Endothelial cell of umbilical vein (primary cell): ENCODE results near the gene TMEFF2. TPM values are rescaled to one million over a fixed set of nuclear protein-coding genes. Genes with fewer than 3 reads are reported as not detected.

Source experiments
- BruUV-seq: library from RNA; stranded (reverse); fragments of 400-500 nt; replicated peaks from 2 replicates; lab custom pipeline; 2021; lab: Mats Ljungman, UMichigan
- CTCF ChIA-PET: fragments of 300-600, 350-600 bp; sonication (Branson Sonifier 250); formaldehyde crosslinking; loops from one replicate; lab custom pipeline; 2021; ENCODE audit warnings: antibody characterized with exemption, inconsistent platforms; lab: Charles Lee
- POLR2A ChIA-PET: fragments of 300-600, 350-600 bp; sonication (Branson Sonifier 250); formaldehyde crosslinking; loops from one replicate; lab custom pipeline; 2021; ENCODE audit warnings: antibody characterized with exemption, inconsistent platforms; lab: Charles Lee
- DNase-seq: peaks from one replicate; pipeline ENCODE4 v3.0.0-alpha.2; 2011; ENCODE audit warnings: low read depth, low spot score
- FAIRE-seq: peaks from 2 replicates; lab custom pipeline; 2011; peaks lifted over from hg19 to GRCh38; lab: Jason Lieb, UNC
- H2AFZ ChIP-seq: 2 replicates; pipeline ENCODE4 v1.6.0; 2012; ENCODE audit warnings: low read depth, low read length, control low read depth, inconsistent platforms
- H3K27ac ChIP-seq: 2 replicates; pipeline ENCODE4 v1.5.1; 2011; ENCODE audit warnings: low read depth, mild to moderate bottlenecking, control low read depth, low read length, moderate library complexity; ENCODE audit not compliant: insufficient read depth
- H3K27me3 ChIP-seq, 2 experiments: 2 replicates each; pipeline versions ENCODE4 v1.6.0 to v1.6.1; 2011; ENCODE audit warnings: low read length in 2 of 2, mixed read lengths in 1 of 2; ENCODE audit not compliant: control insufficient read depth in 2 of 2, insufficient read depth in 2 of 2
- H3K36me3 ChIP-seq, 2 experiments: 2 replicates in 1 of 2; 3 replicates in 1 of 2; pipeline ENCODE4 v1.5.1; 2011; ENCODE audit warnings: low read length in 2 of 2, mild to moderate bottlenecking in 1 of 2, moderate library complexity in 1 of 2; ENCODE audit not compliant: control insufficient read depth in 2 of 2, insufficient read depth in 2 of 2; ENCODE audit errors: extremely low read depth in 1 of 2
- H3K4me1 ChIP-seq: 3 replicates; pipeline ENCODE4 v1.5.1; 2011; ENCODE audit warnings: mild to moderate bottlenecking, low read length; ENCODE audit not compliant: control insufficient read depth, insufficient read depth; ENCODE audit errors: extremely low read depth
- H3K4me2 ChIP-seq: 2 replicates; pipeline ENCODE4 v1.6.1; 2011; ENCODE audit warnings: low read length, control low read depth, mixed read lengths; ENCODE audit not compliant: insufficient read depth
- H3K4me3 ChIP-seq, 3 experiments: fragments of 200-600 bp in 1 of 3; sonication (generic), shearing (Covaris generic) in 1 of 3; replicated peaks in 1 of 3; 2 replicates each; pipeline ENCODE4 v1.5.1; 2011 to 2016; ENCODE audit warnings: control low read depth in 3 of 3, low read length in 3 of 3, mild to moderate bottlenecking in 2 of 3, inconsistent platforms in 1 of 3, low read depth in 1 of 3, moderate library complexity in 1 of 3; ENCODE audit not compliant: insufficient read depth in 1 of 3
- H3K79me2 ChIP-seq: 2 replicates; pipeline ENCODE4 v1.6.0; 2012; ENCODE audit warnings: low read length, inconsistent platforms; ENCODE audit not compliant: control insufficient read depth, insufficient read depth
- H3K9ac ChIP-seq: replicated peaks from 2 replicates; pipeline ENCODE3; 2011; ENCODE audit warnings: low read length, control low read depth; ENCODE audit not compliant: insufficient read depth; ENCODE audit errors: extremely low read depth
- H3K9me1 ChIP-seq: replicated peaks from 3 replicates; pipeline ENCODE4 v1.6.0; 2011; ENCODE audit warnings: mild to moderate bottlenecking, low read length; ENCODE audit not compliant: control insufficient read depth, insufficient read depth; ENCODE audit errors: extremely low read depth
- H3K9me3 ChIP-seq: replicated peaks from 2 replicates; pipeline ENCODE4 v1.5.1; 2012; ENCODE audit warnings: low read length, inconsistent platforms; ENCODE audit not compliant: control insufficient read depth, insufficient read depth
- H4K20me1 ChIP-seq: replicated peaks from 2 replicates; pipeline ENCODE3; 2011; ENCODE audit warnings: mild to moderate bottlenecking, low read length; ENCODE audit not compliant: control insufficient read depth, insufficient read depth; ENCODE audit errors: extremely low read depth
- EZH2 ChIP-seq: IDR thresholded peaks from 2 replicates; pipeline ENCODE4 v1.6.1; 2012; ENCODE audit warnings: borderline replicate concordance, low read depth, mild to moderate bottlenecking, moderate library complexity, low read length, inconsistent platforms; ENCODE audit not compliant: severe bottlenecking
- FOS ChIP-seq: IDR thresholded peaks from 2 replicates; pipeline ENCODE4 v1.6.1; 2011; ENCODE audit warnings: mild to moderate bottlenecking, low read length, moderate library complexity, borderline replicate concordance; ENCODE audit not compliant: insufficient read depth
- GATA2 ChIP-seq: IDR thresholded peaks from 2 replicates; pipeline ENCODE4 v1.7.0; 2011; ENCODE audit warnings: low read depth, mild to moderate bottlenecking, moderate library complexity, mixed read lengths, low read length; ENCODE audit not compliant: insufficient read length, insufficient read depth
- JUN ChIP-seq: IDR thresholded peaks from 2 replicates; pipeline ENCODE4 v1.6.1; 2011; ENCODE audit warnings: borderline replicate concordance, low read depth; ENCODE audit not compliant: insufficient read length, insufficient read depth
- MYC ChIP-seq: IDR thresholded peaks from one replicate; pipeline ENCODE4 v1.6.1; 2011; ENCODE audit warnings: mild to moderate bottlenecking, low read depth, low read length
- POLR2A ChIP-seq: IDR thresholded peaks from 2 replicates; pipeline ENCODE4 v1.6.1; 2012; ENCODE audit warnings: low read depth, mild to moderate bottlenecking, control low read depth, low read length
- POLR2AphosphoS5 ChIP-seq: IDR thresholded peaks from 2 replicates; pipeline ENCODE4 v1.6.1; 2012; ENCODE audit warnings: low read depth, mild to moderate bottlenecking, control low read depth, low read length, moderate library complexity; ENCODE audit not compliant: insufficient read depth
- dilution Hi-C: fragments of 300-500 bp; cut with MboI; formaldehyde crosslinking; loops from one replicate; pipeline ENCODE4 v1.15.0; 2019; ENCODE audit warnings: low sequenced_read_pairs; ENCODE audit not compliant: extremely low pct_ligation_motif_present
- intact Hi-C: fragments of 100-400 bp; cut with micrococcal nuclease; formaldehyde crosslinking; loops from one replicate; pipeline ENCODE4 v1.10.0; 2022
- polyA plus RNA-seq, 4 experiments: library from polyadenylated mRNA; depleted of rRNA in 3 of 4; stranded (reverse) in 3 of 4; unstranded in 1 of 4; fragments of >200 nt; gene quantifications; 2 replicates each; pipeline versions ENCODE4 v1.2.1 to v1.2.3, GENCODE V29; 2011 to 2012; ENCODE audit warnings: missing spikeins in 1 of 4
- total RNA-seq: library from RNA; stranded (reverse); gene quantifications from 2 replicates; pipeline ENCODE4 v1.2.3, GENCODE V29; 2021
- TF ChIP-seq, protein P1 (sequence below), 2 donors: IDR thresholded peaks; 1 replicate in 1 of 2; 2 replicates in 1 of 2; pipeline ENCODE4 v1.5.1; 2011; ENCODE audit warnings: low read length in 2 of 2, mild to moderate bottlenecking in 2 of 2, moderate library complexity in 2 of 2, control low read depth in 1 of 2, inconsistent platforms in 1 of 2, low read depth in 1 of 2; ENCODE audit not compliant: insufficient read depth in 1 of 2; ENCODE audit errors: extremely low read depth in 1 of 2
- TF ChIP-seq, protein P2 (sequence below): IDR thresholded peaks from 2 replicates; pipeline ENCODE4 v1.6.1; 2011; ENCODE audit not compliant: insufficient read depth, insufficient read length

TMEFF2 gene
- total and polyA plus RNA-seq, 2 donors (not counting 3 experiments of a cell fraction or from before 2014, with no cell fraction given) = 0.18 to 0.20 TPM

DNA sequence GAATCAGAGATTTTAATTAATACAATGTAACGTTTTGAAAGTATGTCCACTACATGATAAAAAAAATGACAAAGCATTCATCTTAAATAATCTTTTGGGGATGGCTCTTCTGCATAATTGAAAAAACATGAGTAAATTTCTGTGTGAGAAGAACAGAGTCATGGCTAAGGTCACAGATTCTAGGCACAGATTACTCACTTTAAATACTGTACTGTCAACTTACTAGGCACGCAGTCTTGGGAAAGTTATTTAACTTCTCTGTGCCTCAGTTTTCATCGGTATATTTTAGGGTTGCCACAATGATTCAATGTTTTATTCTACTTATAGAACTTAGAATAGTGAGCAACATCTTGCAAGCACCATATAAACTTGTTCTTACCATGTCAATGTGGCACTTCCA is 49.2 kb downstream of the TMEFF2 start:
- no peaks in the 10 kb centered on the region for H3K79me2 ChIP-seq
- H3K27me3 ChIP-seq = no peaks in the 10 kb centered on the region
- H3K9me3 ChIP-seq = no peaks in the 10 kb centered on the region
- H3K4me1 ChIP-seq = peaks cover 6% of the 10 kb centered on the region
- DNase-seq (no peak), FAIRE-seq (no peak)
- CTCF ChIA-PET = no interaction called here
- TF ChIP-seq GATA2 = no peak
- no peak for TF ChIP-seq FOS
- TF ChIP-seq POLR2AphosphoS5 = no peak
- TF ChIP-seq MYC = no peak
- TF ChIP-seq, protein P1, sequence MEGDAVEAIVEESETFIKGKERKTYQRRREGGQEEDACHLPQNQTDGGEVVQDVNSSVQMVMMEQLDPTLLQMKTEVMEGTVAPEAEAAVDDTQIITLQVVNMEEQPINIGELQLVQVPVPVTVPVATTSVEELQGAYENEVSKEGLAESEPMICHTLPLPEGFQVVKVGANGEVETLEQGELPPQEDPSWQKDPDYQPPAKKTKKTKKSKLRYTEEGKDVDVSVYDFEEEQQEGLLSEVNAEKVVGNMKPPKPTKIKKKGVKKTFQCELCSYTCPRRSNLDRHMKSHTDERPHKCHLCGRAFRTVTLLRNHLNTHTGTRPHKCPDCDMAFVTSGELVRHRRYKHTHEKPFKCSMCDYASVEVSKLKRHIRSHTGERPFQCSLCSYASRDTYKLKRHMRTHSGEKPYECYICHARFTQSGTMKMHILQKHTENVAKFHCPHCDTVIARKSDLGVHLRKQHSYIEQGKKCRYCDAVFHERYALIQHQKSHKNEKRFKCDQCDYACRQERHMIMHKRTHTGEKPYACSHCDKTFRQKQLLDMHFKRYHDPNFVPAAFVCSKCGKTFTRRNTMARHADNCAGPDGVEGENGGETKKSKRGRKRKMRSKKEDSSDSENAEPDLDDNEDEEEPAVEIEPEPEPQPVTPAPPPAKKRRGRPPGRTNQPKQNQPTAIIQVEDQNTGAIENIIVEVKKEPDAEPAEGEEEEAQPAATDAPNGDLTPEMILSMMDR (IDR thresholded peaks at IDR 0.05; ENCODE audit: extremely low read depth in 1 of 2, insufficient read depth in 1 of 2, low read depth in 1 of 2, low read length in 2 of 2) = no peak
- no peak for TF ChIP-seq EZH2
- TF ChIP-seq, protein P2, sequence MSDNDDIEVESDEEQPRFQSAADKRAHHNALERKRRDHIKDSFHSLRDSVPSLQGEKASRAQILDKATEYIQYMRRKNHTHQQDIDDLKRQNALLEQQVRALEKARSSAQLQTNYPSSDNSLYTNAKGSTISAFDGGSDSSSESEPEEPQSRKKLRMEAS = no peak
- no peak for TF ChIP-seq JUN
- TF ChIP-seq POLR2A = no peak
- H3K4me3 ChIP-seq = no peak overlapping the region
- intact Hi-C loops (no loop called here), dilution Hi-C loops (no loop called here)
- no peaks in the 10 kb centered on the region for H3K9me1 ChIP-seq
- H3K36me3 ChIP-seq = no peaks in the 10 kb centered on the region
- H3K4me2 ChIP-seq = no peak overlapping the region
- H4K20me1 ChIP-seq = no peaks in the 10 kb centered on the region
- POLR2A ChIA-PET = no interaction called here
- no peak overlapping the region for H3K9ac ChIP-seq
- H2AFZ ChIP-seq = no peak overlapping the region
- no peak overlapping the region for H3K27ac ChIP-seq
- no TSS peak for BruUV-seq
